Lung (tissue), 12 donors: ENCODE results near the gene LTA. TPM values are rescaled to one million over a fixed set of nuclear protein-coding genes. Genes with fewer than 3 reads are reported as not detected.

Source experiments
- ATAC-seq: fragments of 200-7000 bp; cut with Tn5 transposase; one replicate; pipeline ENCODE4 v1.9.1; 2020; ENCODE audit warnings: moderate number of reproducible peaks; ENCODE audit not compliant: insufficient read depth, low FRiP score
- DNase-seq, 3 donors: peaks; one replicate each; pipeline ENCODE4 v3.0.0-alpha.2; 2013 to 2017
- H3K27ac ChIP-seq, 2 donors: one replicate each; pipeline ENCODE4 v1.5.1; 2013; ENCODE audit warnings: mild to moderate bottlenecking in 2 of 2, moderate library complexity in 2 of 2, control low read depth in 1 of 2, inconsistent platforms in 1 of 2, low read depth in 1 of 2, low read length in 1 of 2
- H3K27me3 ChIP-seq, 3 donors: one replicate each; pipeline ENCODE4 v1.5.1; 2013; ENCODE audit warnings: low read length in 2 of 3; ENCODE audit not compliant: control insufficient read depth in 3 of 3, insufficient read depth in 3 of 3
- H3K36me3 ChIP-seq, 4 donors: one replicate each; pipeline ENCODE4 v1.5.1; 2013; ENCODE audit warnings: low read length in 4 of 4, mild to moderate bottlenecking in 1 of 4, moderate library complexity in 1 of 4; ENCODE audit not compliant: control insufficient read depth in 4 of 4, insufficient read depth in 4 of 4
- H3K4me1 ChIP-seq, 5 donors: one replicate each; pipeline ENCODE4 v1.5.1; 2013; ENCODE audit warnings: low read length in 5 of 5, mild to moderate bottlenecking in 2 of 5, moderate library complexity in 1 of 5; ENCODE audit not compliant: control insufficient read depth in 5 of 5, insufficient read depth in 5 of 5
- H3K4me3 ChIP-seq: one replicate; pipeline ENCODE4 v1.5.1; 2013; ENCODE audit warnings: mild to moderate bottlenecking, control low read depth, moderate library complexity
- H3K9ac ChIP-seq, 2 donors: one replicate each; pipeline ENCODE4 v1.5.1; 2013; ENCODE audit warnings: low read length in 2 of 2, control low read depth in 1 of 2; ENCODE audit not compliant: insufficient read depth in 1 of 2
- H3K9me3 ChIP-seq, 4 donors: one replicate each; pipeline ENCODE4 v1.5.1; 2013; ENCODE audit warnings: low read length in 3 of 4, mild to moderate bottlenecking in 1 of 4, moderate library complexity in 1 of 4; ENCODE audit not compliant: control insufficient read depth in 4 of 4, insufficient read depth in 3 of 4
- WGBS, 2 donors: extraction: QIAGEN DNeasy Blood & Tissue Kit; methylation state at CpG; one replicate each; pipeline ENCODE4 v1.1.7; 2013; 5-methylcytosine and 5-hydroxymethylcytosine counted together
- polyA plus RNA-seq, 2 donors: library from polyadenylated mRNA; stranded (reverse); fragments of 200-250 nt; gene quantifications; one replicate each; pipeline ENCODE4 v1.2.1, GENCODE V29; 2013
- total RNA-seq, 2 donors: library from RNA; depleted of rRNA in 1 of 2; stranded (reverse); fragments of >200 nt in 1 of 2; gene quantifications; one replicate each; pipeline ENCODE4 v1.2.1, GENCODE V29; 2014 to 2021
- TF ChIP-seq, protein P1 (sequence below): IDR thresholded peaks from 2 replicates; pipeline ENCODE4 v1.5.1; 2012; ENCODE audit warnings: mild to moderate bottlenecking; ENCODE audit errors: control extremely low read depth, extremely low read depth
- donor health status: control.
- donor health status: control.
- donor health status: Bipolar disorder and iron deficiency.
- donor health status: healthy.
- donor health status: DM: yes; HTN: yes; CAD: no.

Gene LTA
- total and polyA plus RNA-seq, 4 donors, result 0.28 to 1.2 (median 0.47) TPM

DNA sequence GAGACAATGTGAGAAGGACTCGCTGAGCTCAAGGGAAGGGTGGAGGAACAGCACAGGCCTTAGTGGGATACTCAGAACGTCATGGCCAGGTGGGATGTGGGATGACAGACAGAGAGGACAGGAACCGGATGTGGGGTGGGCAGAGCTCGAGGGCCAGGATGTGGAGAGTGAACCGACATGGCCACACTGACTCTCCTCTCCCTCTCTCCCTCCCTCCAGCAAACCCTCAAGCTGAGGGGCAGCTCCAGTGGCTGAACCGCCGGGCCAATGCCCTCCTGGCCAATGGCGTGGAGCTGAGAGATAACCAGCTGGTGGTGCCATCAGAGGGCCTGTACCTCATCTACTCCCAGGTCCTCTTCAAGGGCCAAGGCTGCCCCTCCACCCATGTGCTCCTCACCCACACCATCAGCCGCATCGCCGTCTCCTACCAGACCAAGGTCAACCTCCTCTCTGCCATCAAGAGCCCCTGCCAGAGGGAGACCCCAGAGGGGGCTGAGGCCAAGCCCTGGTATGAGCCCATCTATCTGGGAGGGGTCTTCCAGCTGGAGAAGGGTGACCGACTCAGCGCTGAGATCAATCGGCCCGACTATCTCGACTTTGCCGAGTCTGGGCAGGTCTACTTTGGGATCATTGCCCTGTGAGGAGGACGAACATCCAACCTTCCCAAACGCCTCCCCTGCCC lies 4.9 kb downstream of the LTA start:
- H3K36me3 ChIP-seq, result no peaks in the 10 kb centered on the region
- DNase-seq (no peak), ATAC-seq (no peak)
- no peak overlapping the region for H3K4me3 ChIP-seq
- 83% methylated on average over 16 to 19 of the region's 19 CpGs for WGBS, 2 donors
- peaks cover 0 to 4% (median 0%) of the 10 kb centered on the region in 3 donors for H3K27me3 ChIP-seq
- no peaks in the 10 kb centered on the region for H3K9me3 ChIP-seq
- TF ChIP-seq, protein P1, sequence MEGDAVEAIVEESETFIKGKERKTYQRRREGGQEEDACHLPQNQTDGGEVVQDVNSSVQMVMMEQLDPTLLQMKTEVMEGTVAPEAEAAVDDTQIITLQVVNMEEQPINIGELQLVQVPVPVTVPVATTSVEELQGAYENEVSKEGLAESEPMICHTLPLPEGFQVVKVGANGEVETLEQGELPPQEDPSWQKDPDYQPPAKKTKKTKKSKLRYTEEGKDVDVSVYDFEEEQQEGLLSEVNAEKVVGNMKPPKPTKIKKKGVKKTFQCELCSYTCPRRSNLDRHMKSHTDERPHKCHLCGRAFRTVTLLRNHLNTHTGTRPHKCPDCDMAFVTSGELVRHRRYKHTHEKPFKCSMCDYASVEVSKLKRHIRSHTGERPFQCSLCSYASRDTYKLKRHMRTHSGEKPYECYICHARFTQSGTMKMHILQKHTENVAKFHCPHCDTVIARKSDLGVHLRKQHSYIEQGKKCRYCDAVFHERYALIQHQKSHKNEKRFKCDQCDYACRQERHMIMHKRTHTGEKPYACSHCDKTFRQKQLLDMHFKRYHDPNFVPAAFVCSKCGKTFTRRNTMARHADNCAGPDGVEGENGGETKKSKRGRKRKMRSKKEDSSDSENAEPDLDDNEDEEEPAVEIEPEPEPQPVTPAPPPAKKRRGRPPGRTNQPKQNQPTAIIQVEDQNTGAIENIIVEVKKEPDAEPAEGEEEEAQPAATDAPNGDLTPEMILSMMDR, result no peak
- H3K4me1 ChIP-seq, result peaks cover 2 to 8% (median 5%) of the 10 kb centered on the region in 5 donors
- no peak overlapping the region for H3K27ac ChIP-seq
- H3K9ac ChIP-seq, result no peak overlapping the region

DNA sequence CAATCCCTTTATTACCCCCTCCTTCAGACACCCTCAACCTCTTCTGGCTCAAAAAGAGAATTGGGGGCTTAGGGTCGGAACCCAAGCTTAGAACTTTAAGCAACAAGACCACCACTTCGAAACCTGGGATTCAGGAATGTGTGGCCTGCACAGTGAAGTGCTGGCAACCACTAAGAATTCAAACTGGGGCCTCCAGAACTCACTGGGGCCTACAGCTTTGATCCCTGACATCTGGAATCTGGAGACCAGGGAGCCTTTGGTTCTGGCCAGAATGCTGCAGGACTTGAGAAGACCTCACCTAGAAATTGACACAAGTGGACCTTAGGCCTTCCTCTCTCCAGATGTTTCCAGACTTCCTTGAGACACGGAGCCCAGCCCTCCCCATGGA lies 5.5 kb downstream of the LTA start:
- ATAC-seq, result no peak
- H3K9ac ChIP-seq, result no peak overlapping the region
- H3K27me3 ChIP-seq, result peaks cover 0 to 4% (median 0%) of the 10 kb centered on the region in 3 donors
- 87 to 90% methylated on average over 3 of the region's 3 CpGs for WGBS, 2 donors
- H3K4me1 ChIP-seq, result peaks cover 2 to 9% (median 6%) of the 10 kb centered on the region in 5 donors
- no peaks in the 10 kb centered on the region for H3K36me3 ChIP-seq
- no peaks in the 10 kb centered on the region for H3K9me3 ChIP-seq
- no peak overlapping the region for H3K27ac ChIP-seq
- H3K4me3 ChIP-seq, result no peak overlapping the region
- DNase-seq, result no peak
- TF ChIP-seq, protein P1, result no peak

DNA sequence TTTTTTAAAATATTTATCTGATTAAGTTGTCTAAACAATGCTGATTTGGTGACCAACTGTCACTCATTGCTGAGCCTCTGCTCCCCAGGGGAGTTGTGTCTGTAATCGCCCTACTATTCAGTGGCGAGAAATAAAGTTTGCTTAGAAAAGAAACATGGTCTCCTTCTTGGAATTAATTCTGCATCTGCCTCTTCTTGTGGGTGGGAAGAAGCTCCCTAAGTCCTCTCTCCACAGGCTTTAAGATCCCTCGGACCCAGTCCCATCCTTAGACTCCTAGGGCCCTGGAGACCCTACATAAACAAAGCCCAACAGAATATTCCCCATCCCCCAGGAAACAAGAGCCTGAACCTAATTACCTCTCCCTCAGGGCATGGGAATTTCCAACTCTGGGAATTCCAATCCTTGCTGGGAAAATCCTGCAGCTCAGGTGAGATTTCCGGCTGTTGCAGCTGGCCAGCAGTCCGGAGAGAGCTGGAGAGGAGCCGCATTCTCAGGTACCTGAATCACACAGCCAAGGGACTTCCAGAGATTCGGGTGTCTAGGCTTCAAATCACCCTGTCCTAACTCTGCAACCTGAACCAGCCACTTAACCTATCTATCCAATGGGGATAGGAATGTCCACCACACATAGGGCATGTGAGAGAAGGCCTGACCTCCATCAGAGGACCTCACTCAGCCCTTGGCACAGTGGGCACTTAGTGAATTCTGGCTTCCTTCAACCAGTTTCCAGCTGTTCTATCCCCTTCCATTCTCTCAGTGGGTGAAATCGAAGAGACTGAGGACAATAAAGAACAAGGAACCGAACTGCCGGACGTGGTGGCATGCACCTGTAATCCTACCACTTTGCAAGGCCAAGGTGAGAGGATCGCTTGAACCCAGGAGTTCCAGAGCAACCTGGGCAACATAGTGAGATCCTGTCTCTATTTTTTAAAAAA lies 6.4 kb downstream of the LTA start:
- Histone ChIP-seq H3K27me3 (peaks cover 0 to 6% (median 0%) of the 10 kb centered on the region in 3 donors), H3K36me3 (no peaks in the 10 kb centered on the region), H3K4me3 (no peak overlapping the region), H3K27ac (no peak overlapping the region), H3K4me1 (peaks cover 2 to 9% (median 6%) of the 10 kb centered on the region in 5 donors), H3K9me3 (no peaks in the 10 kb centered on the region), H3K9ac (no peak overlapping the region)
- ATAC-seq (no peak), DNase-seq (no peak)
- TF ChIP-seq, protein P1, result no peak
- WGBS, 2 donors, result 85 to 91% methylated on average over 12 of the region's 12 CpGs
